Testis (tissue), 3 donors: ENCODE measurements around the gene PRKN. TPM values are rescaled to one million over a fixed set of nuclear protein-coding genes. Genes with fewer than 3 reads are reported as not detected.

Experiments
- DNase-seq: peaks from one replicate; pipeline ENCODE4 v3.0.0-alpha.2; 2019
- H3K27ac ChIP-seq, 2 donors: fragments of 200-600 bp; sonication (generic); one replicate each; pipeline ENCODE4 v1.5.1; 2019
- H3K27me3 ChIP-seq: fragments of 200-600 bp; sonication (generic); one replicate; pipeline ENCODE4 v1.5.1; 2019
- H3K36me3 ChIP-seq: fragments of 200-600 bp; sonication (generic); one replicate; pipeline ENCODE4 v1.5.1; 2017; ENCODE audit warnings: low read depth; ENCODE audit errors: missing control alignments
- H3K4me1 ChIP-seq: fragments of 200-600 bp; sonication (generic); one replicate; pipeline ENCODE4 v1.5.1; 2019
- H3K4me3 ChIP-seq, 2 donors: fragments of 200-600 bp; sonication (generic); one replicate each; pipeline ENCODE4 v1.5.1; 2017 to 2019
- H3K9me3 ChIP-seq: fragments of 200-600 bp; sonication (generic); one replicate; pipeline ENCODE4 v1.5.1; 2017
- POLR2A ChIP-seq: fragments of 450-650 bp; IDR thresholded peaks from one replicate; pipeline ENCODE4 v1.6.1; 2017; ENCODE audit warnings: antibody characterized with exemption, mild to moderate bottlenecking, moderate library complexity
- WGBS, 2 donors: methylation state at CpG; one replicate each; pipeline ENCODE4 v1.1.5; 2018; 5-methylcytosine and 5-hydroxymethylcytosine counted together
- intact Hi-C: fragments of 100-400 bp; cut with DNase I; formaldehyde crosslinking; loops from one replicate; pipeline ENCODE4 v1.15.1; 2023; ENCODE audit warnings: low total_unique reads
- polyA plus RNA-seq: library from polyadenylated mRNA; stranded (reverse); fragments of 350-450 nt; fragmentation: Illumina TruSeq; extraction: RNeasy Lipid Tissue Mini Kit (QIAGEN cat#74804); gene quantifications from one replicate; pipeline ENCODE4 v1.2.3, GENCODE V29; 2014; ENCODE audit warnings: low read depth, low replicate concordance; ENCODE audit not compliant: insufficient read depth
- total RNA-seq, 2 donors: library from RNA; depleted of rRNA; stranded (reverse); fragments of >200 nt; gene quantifications; one replicate each; pipeline ENCODE4 v1.2.3, GENCODE V29; 2016
- TF ChIP-seq, protein P1 (sequence below), 3 experiments: fragments of 450-650 bp in 2 of 3; fragments of 200-600 bp in 1 of 3; sonication (generic) in 1 of 3; IDR thresholded peaks; one replicate each; pipeline ENCODE4 v1.5.1; 2016 to 2019; ENCODE audit warnings: antibody characterized with exemption in 3 of 3, mild to moderate bottlenecking in 2 of 3, moderate library complexity in 1 of 3

Gene PRKN
- total and polyA plus RNA-seq, 3 donors from 2014 or later = 19.1 to 34.5 (median 28.8) TPM

DNA sequence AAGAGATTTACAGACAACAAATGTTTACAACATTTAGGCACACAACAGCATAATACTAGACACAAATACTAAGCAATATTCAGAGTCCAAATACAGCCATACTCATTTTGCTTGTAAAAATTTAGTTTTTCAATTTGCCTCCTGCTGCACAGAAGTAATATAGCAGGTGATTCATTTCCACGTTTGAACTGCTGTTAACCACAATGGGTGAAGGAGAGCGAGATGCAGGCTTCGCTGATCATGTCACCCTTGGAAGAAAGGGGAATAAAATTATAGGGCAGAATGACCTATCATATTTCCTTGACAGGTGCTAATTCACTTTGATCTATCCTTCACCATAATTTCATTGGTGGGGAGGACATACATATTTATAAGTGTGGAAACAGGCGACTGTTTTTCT, 809.9 kb downstream of the PRKN start:
- TF ChIP-seq, protein P1, sequence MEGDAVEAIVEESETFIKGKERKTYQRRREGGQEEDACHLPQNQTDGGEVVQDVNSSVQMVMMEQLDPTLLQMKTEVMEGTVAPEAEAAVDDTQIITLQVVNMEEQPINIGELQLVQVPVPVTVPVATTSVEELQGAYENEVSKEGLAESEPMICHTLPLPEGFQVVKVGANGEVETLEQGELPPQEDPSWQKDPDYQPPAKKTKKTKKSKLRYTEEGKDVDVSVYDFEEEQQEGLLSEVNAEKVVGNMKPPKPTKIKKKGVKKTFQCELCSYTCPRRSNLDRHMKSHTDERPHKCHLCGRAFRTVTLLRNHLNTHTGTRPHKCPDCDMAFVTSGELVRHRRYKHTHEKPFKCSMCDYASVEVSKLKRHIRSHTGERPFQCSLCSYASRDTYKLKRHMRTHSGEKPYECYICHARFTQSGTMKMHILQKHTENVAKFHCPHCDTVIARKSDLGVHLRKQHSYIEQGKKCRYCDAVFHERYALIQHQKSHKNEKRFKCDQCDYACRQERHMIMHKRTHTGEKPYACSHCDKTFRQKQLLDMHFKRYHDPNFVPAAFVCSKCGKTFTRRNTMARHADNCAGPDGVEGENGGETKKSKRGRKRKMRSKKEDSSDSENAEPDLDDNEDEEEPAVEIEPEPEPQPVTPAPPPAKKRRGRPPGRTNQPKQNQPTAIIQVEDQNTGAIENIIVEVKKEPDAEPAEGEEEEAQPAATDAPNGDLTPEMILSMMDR (IDR thresholded peaks at IDR 0.05) = peak in 1 of 3 experiments; percentile 4
- TF ChIP-seq POLR2A = no peak
- intact Hi-C loops = no loop called here

DNA sequence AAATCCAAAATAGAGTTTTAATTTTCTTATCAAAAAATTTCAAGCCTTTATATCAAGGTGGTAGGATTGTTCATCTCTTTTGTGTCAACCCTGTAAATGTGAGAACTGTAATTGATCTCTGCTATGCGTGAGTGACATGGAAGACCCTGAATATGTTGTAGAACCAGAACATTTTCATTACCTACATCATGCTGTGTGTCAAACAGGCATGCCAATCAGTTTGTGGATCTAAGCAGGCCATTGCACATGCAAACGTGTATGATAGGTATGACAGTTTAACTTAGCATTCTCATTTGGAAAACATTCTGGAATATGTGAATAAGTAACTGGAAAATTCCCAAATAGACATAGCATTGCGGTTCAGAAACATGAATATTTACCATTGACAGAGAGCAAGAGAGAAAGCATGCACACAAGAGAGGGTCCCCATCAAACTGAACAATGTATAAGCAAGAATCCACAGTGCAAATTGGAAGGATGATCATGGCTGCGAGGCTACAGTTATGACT, 812.1 kb downstream of the PRKN start:
- no peak overlapping the region for H3K4me3 ChIP-seq
- TF ChIP-seq, protein P1 (IDR thresholded peaks at IDR 0.05) = no peak
- no peak for TF ChIP-seq POLR2A
- H3K27me3 ChIP-seq = no peaks in the 10 kb centered on the region
- intact Hi-C loops = no loop called here
- no peak overlapping the region for H3K27ac ChIP-seq
- WGBS, 2 donors = 89 to 94% methylated on average over 4 of the region's 4 CpGs
- no peaks in the 10 kb centered on the region for H3K9me3 ChIP-seq
- no peak for DNase-seq
- H3K36me3 ChIP-seq = no peaks in the 10 kb centered on the region
- no peaks in the 10 kb centered on the region for H3K4me1 ChIP-seq

More for the DNA sequence above, 809.9 kb downstream of the PRKN start:
- Histone ChIP-seq H3K27ac (no peak overlapping the region), H3K27me3 (no peaks in the 10 kb centered on the region), H3K9me3 (no peaks in the 10 kb centered on the region), H3K4me1 (peaks cover 3% of the 10 kb centered on the region), H3K4me3 (no peak overlapping the region), H3K36me3 (no peaks in the 10 kb centered on the region)
- DNase-seq = no peak
- 80 to 88% methylated on average over 4 of the region's 4 CpGs for WGBS, 2 donors

DNA sequence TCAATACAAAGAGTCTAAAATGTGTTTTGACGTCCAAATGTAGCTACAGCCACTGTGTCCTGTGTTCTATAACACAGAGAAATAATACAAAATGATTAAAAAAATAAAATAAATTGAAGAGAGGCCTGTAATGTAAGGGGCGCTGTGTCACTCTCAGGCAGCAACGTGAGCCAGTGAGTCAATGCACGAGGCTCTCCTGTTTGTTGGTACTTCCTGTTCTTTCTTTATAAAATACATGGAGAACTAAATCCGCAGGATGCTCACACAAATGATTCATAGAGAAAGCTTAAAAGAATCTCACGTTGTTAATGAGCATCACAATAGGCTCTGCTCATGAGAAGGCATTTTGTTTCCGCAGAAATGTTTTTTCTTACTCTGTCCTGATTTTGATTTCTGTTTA, 818.7 kb downstream of the PRKN start:
- Histone ChIP-seq H3K4me1 (no peaks in the 10 kb centered on the region), H3K36me3 (no peaks in the 10 kb centered on the region), H3K27ac (no peak overlapping the region), H3K4me3 (no peak overlapping the region), H3K27me3 (no peaks in the 10 kb centered on the region), H3K9me3 (no peaks in the 10 kb centered on the region)
- no peak for DNase-seq
- intact Hi-C loops = no loop called here
- no peak for TF ChIP-seq POLR2A
- TF ChIP-seq, protein P1 (IDR thresholded peaks at IDR 0.05) = no peak
- WGBS, 2 donors = 71 to 77% methylated on average over 7 of the region's 7 CpGs

DNA sequence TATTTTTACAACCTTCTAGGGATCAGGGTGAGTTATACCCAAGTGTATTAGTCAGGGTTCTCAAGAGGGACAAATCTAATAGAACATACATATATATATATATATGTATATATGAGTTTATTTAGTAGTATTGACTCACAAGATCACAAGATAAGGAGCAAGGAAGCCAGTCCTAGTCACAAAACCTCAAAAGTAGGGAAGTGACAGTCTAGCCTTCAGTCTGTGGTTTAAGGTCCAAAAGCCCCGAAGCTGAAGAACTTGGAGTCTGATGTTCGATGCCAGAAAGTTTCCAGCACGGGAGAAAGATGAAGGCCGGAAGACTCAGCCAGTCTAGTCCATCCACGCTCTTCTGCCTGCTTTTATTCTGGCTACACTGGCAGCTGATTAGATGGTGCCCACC, 821.0 kb downstream of the PRKN start:
- H3K4me3 ChIP-seq = no peak overlapping the region
- H3K27ac ChIP-seq = no peak overlapping the region
- no peak for DNase-seq
- H3K9me3 ChIP-seq = no peaks in the 10 kb centered on the region
- H3K4me1 ChIP-seq = no peaks in the 10 kb centered on the region
- no peak for TF ChIP-seq POLR2A
- TF ChIP-seq, protein P1 (IDR thresholded peaks at IDR 0.05) = no peak
- intact Hi-C loops = no loop called here
- WGBS, 2 donors = 83 to 97% methylated on average over 5 of the region's 5 CpGs
- no peaks in the 10 kb centered on the region for H3K36me3 ChIP-seq
- no peaks in the 10 kb centered on the region for H3K27me3 ChIP-seq

DNA sequence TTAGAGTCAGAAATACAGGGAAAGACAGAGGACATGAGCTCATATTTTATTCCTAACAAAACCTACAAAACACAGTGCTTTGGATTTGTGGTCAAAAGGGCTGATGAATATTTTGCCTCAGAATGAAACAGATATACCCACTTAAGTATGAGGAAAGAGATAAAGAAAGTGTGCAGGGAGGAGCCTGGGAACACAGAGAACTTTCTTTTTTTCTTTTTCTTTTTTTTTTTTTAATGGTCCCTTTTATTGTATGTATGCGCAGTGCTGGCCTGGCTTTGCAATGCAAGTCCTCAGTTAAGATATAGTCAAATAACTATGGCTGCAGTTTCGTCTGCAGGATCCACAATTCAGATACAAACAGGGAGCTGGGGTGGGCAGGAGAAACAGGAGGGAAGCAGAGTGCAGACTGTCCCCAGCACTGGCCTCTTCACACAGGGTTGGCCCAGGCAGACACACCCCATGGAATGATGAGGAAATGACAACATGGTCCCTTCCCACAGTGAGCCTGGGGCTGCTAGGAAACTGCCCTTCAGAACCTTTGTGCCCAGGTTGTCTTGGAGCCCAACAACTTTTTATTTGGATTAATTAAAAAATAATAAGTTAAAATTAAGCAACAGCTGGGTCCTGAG, 823.9 kb downstream of the PRKN start:
- H3K4me3 ChIP-seq = no peak overlapping the region
- H3K27ac ChIP-seq = no peak overlapping the region
- H3K27me3 ChIP-seq = no peaks in the 10 kb centered on the region
- H3K4me1 ChIP-seq = no peaks in the 10 kb centered on the region
- no peak for DNase-seq
- TF ChIP-seq, protein P1 (IDR thresholded peaks at IDR 0.05) = no peak
- TF ChIP-seq POLR2A = no peak
- H3K9me3 ChIP-seq = no peaks in the 10 kb centered on the region
- 47 to 81% methylated on average over 2 of the region's 2 CpGs for WGBS, 2 donors
- H3K36me3 ChIP-seq = no peaks in the 10 kb centered on the region
- intact Hi-C loops = no loop called here
